Muscle layer of colon (tissue), 2 donors: ENCODE data around the gene MS4A10.

Experiments
- H3K27ac ChIP-seq: one replicate; pipeline ENCODE4 v1.7.0; 2013; ENCODE audit warnings: low read depth, mild to moderate bottlenecking, low read length, moderate library complexity
- H3K27me3 ChIP-seq, 2 donors: one replicate each; pipeline ENCODE4 v1.7.0; 2013; ENCODE audit warnings: low read length in 2 of 2, mild to moderate bottlenecking in 2 of 2; ENCODE audit not compliant: insufficient read depth in 2 of 2, control insufficient read depth in 1 of 2
- H3K36me3 ChIP-seq: one replicate; pipeline ENCODE4 v1.7.0; 2013; ENCODE audit warnings: mild to moderate bottlenecking, low read length; ENCODE audit not compliant: insufficient read depth
- H3K4me1 ChIP-seq: one replicate; pipeline ENCODE4 v1.7.0; 2013; ENCODE audit warnings: mild to moderate bottlenecking, low read length; ENCODE audit not compliant: insufficient read depth
- H3K4me3 ChIP-seq, 2 donors: one replicate each; pipeline ENCODE4 v1.7.0; 2013; ENCODE audit warnings: low read length in 2 of 2, low read depth in 1 of 2, mild to moderate bottlenecking in 1 of 2, moderate library complexity in 1 of 2
- H3K9ac ChIP-seq: one replicate; pipeline ENCODE4 v1.7.0; 2013; ENCODE audit warnings: low read length
- H3K9me3 ChIP-seq: one replicate; pipeline ENCODE4 v1.7.0; 2013; ENCODE audit warnings: mild to moderate bottlenecking, low read length
- donor health status: abdominal sarcoma.
- donor health status: Adenocarcinoma of cecum.

MS4A10 gene

GRCh38 chr11:60834742-60835533, 49.8 kb downstream of the MS4A10 start:
- no peaks in the 10 kb centered on the region for H3K9me3 ChIP-seq
- H3K27me3 ChIP-seq, result no peaks in the 10 kb centered on the region
- H3K36me3 ChIP-seq, result no peaks in the 10 kb centered on the region
- H3K4me3 ChIP-seq, result no peak overlapping the region
- H3K27ac ChIP-seq, result no peak overlapping the region
- H3K9ac ChIP-seq, result no peak overlapping the region
- no peaks in the 10 kb centered on the region for H3K4me1 ChIP-seq

GRCh38 chr11:60835534-60835846, 50.4 kb downstream of the MS4A10 start:
- no peak overlapping the region for H3K9ac ChIP-seq
- no peaks in the 10 kb centered on the region for H3K4me1 ChIP-seq
- no peak overlapping the region for H3K27ac ChIP-seq
- H3K36me3 ChIP-seq, result no peaks in the 10 kb centered on the region
- no peaks in the 10 kb centered on the region for H3K27me3 ChIP-seq
- H3K4me3 ChIP-seq, result no peak overlapping the region
- no peaks in the 10 kb centered on the region for H3K9me3 ChIP-seq

GRCh38 chr11:60836866-60837515, 51.9 kb downstream of the MS4A10 start:
- Histone ChIP-seq H3K27ac (no peak overlapping the region), H3K9ac (no peak overlapping the region), H3K9me3 (no peaks in the 10 kb centered on the region), H3K27me3 (no peaks in the 10 kb centered on the region), H3K4me3 (no peak overlapping the region), H3K36me3 (no peaks in the 10 kb centered on the region), H3K4me1 (peaks cover 10% of the 10 kb centered on the region)

- no peak overlapping the region for H3K27ac ChIP-seq
- no peaks in the 10 kb centered on the region for H3K27me3 ChIP-seq
- H3K4me3 ChIP-seq, result no peak overlapping the region
- peaks cover 17% of the 10 kb centered on the region for H3K4me1 ChIP-seq
- no peak overlapping the region for H3K9ac ChIP-seq
- H3K9me3 ChIP-seq, result no peaks in the 10 kb centered on the region
- no peaks in the 10 kb centered on the region for H3K36me3 ChIP-seq
Observed at GRCh38 chr11:60838132-60838531, 53.0 kb downstream of the MS4A10 start.

- peak overlapping the region in 1 of 2 donors; percentile 92 for H3K4me3 ChIP-seq
- H3K9ac ChIP-seq, result no peak overlapping the region
Observed at GRCh38 chr11:60840470-60841430, 55.6 kb downstream of the MS4A10 start.

GRCh38 chr11:60841797-60842667, 56.9 kb downstream of the MS4A10 start, which contains the start of gene CCDC86:
Gene CCDC86 (plus strand): TSS chr11:60842113. CDS start chr11:60842125, 12 bp downstream.
- H3K4me1 ChIP-seq, result peaks cover 31% of the 10 kb centered on the region

More at GRCh38 chr11:60840470-60841430, 55.6 kb downstream of the MS4A10 start:
- Histone ChIP-seq H3K27me3 (no peaks in the 10 kb centered on the region), H3K36me3 (no peaks in the 10 kb centered on the region), H3K9me3 (no peaks in the 10 kb centered on the region), H3K27ac (peak overlapping the region; percentile 60), H3K4me1 (peaks cover 31% of the 10 kb centered on the region)

GRCh38 chr11:60842668-60843600, 57.8 kb downstream of the MS4A10 start:
- H3K4me1 ChIP-seq, result peaks cover 31% of the 10 kb centered on the region

More at GRCh38 chr11:60841797-60842667, 56.9 kb downstream of the MS4A10 start, which contains the start of gene CCDC86:
- Histone ChIP-seq H3K27me3 (no peaks in the 10 kb centered on the region), H3K9ac (peak within 1 kb of the TSS; percentile 78), H3K27ac (peak within 1 kb of the TSS; percentile 60), H3K4me3 (peak within 1 kb of the TSS; percentile 35 to 92), H3K9me3 (no peaks in the 10 kb centered on the region), H3K36me3 (no peaks in the 10 kb centered on the region)

GRCh38 chr11:60844045-60844869, 59.1 kb downstream of the MS4A10 start:
- Histone ChIP-seq H3K27ac (no peak overlapping the region), H3K36me3 (peaks cover 6% of the 10 kb centered on the region), H3K4me1 (peaks cover 31% of the 10 kb centered on the region), H3K27me3 (no peaks in the 10 kb centered on the region), H3K4me3 (peak overlapping the region in 1 of 2 donors; percentile 92), H3K9ac (no peak overlapping the region), H3K9me3 (no peaks in the 10 kb centered on the region)

More at GRCh38 chr11:60842668-60843600, 57.8 kb downstream of the MS4A10 start:
- Histone ChIP-seq H3K9me3 (no peaks in the 10 kb centered on the region), H3K27ac (peak overlapping the region; percentile 53), H3K36me3 (no peaks in the 10 kb centered on the region), H3K27me3 (no peaks in the 10 kb centered on the region), H3K9ac (peak overlapping the region; percentile 78), H3K4me3 (peak overlapping the region; percentile 35 to 92)

- Histone ChIP-seq H3K27me3 (no peaks in the 10 kb centered on the region), H3K4me1 (peaks cover 31% of the 10 kb centered on the region), H3K27ac (no peak overlapping the region), H3K36me3 (peaks cover 10% of the 10 kb centered on the region), H3K4me3 (no peak overlapping the region), H3K9ac (no peak overlapping the region), H3K9me3 (no peaks in the 10 kb centered on the region)
Observed at GRCh38 chr11:60844870-60845221, 59.7 kb downstream of the MS4A10 start.
